ENCODE measurements around the gene CDKAL1. TPM values are rescaled to one million over a fixed set of nuclear protein-coding genes. Genes with fewer than 3 reads are reported as not detected.

The CDKAL1 gene
- total and polyA plus RNA-seq, 8 donors = 13.6 to 20.7 (median 17.5) TPM

GRCh38 chr6:20630136-20630535, 95.9 kb downstream of the CDKAL1 start:
- Histone ChIP-seq H3K27ac (no peak overlapping the region), H3K4me3 (no peak overlapping the region), H3K27me3 (no peaks in the 10 kb centered on the region), H3K9me3 (no peaks in the 10 kb centered on the region), H3K4me1 (no peaks in the 10 kb centered on the region), H3K36me3 (no peaks in the 10 kb centered on the region)
- intact Hi-C loops (cut with DNase I) = no loop called here
- TF ChIP-seq CTCF (IDR thresholded peaks at IDR 0.05) = no peak
- ATAC-seq (no peak), DNase-seq (no peak)

- ATAC-seq (peak; percentile 72), DNase-seq (no peak)
- H3K36me3 ChIP-seq = no peaks in the 10 kb centered on the region
- H3K9me3 ChIP-seq = no peaks in the 10 kb centered on the region
- TF ChIP-seq CTCF (IDR thresholded peaks at IDR 0.05) = no peak
- no peak overlapping the region for H3K4me3 ChIP-seq
- intact Hi-C loops (cut with DNase I) = no loop called here
- H3K4me1 ChIP-seq = no peaks in the 10 kb centered on the region
- H3K27ac ChIP-seq = no peak overlapping the region
- H3K27me3 ChIP-seq = no peaks in the 10 kb centered on the region
These were observed 96.6 kb downstream of the CDKAL1 start for GRCh38 chr6:20630617-20631548.

- Histone ChIP-seq H3K4me1 (no peaks in the 10 kb centered on the region), H3K4me3 (no peak overlapping the region), H3K9me3 (no peaks in the 10 kb centered on the region), H3K27me3 (no peaks in the 10 kb centered on the region), H3K27ac (no peak overlapping the region), H3K36me3 (no peaks in the 10 kb centered on the region)
- TF ChIP-seq CTCF (IDR thresholded peaks at IDR 0.05) = no peak
- intact Hi-C loops (cut with DNase I) = no loop called here
- DNase-seq (no peak), ATAC-seq (no peak)
These were observed 97.3 kb downstream of the CDKAL1 start for GRCh38 chr6:20631549-20631924.

GRCh38 chr6:20632696-20633095, 98.4 kb downstream of the CDKAL1 start:
- Histone ChIP-seq H3K9me3 (no peaks in the 10 kb centered on the region), H3K27ac (no peak overlapping the region), H3K4me1 (no peaks in the 10 kb centered on the region), H3K4me3 (no peak overlapping the region), H3K36me3 (no peaks in the 10 kb centered on the region), H3K27me3 (no peaks in the 10 kb centered on the region)
- TF ChIP-seq CTCF (IDR thresholded peaks at IDR 0.05) = no peak
- intact Hi-C loops (cut with DNase I) = no loop called here
- DNase-seq = no peak
- ATAC-seq = no peak

- no peak for TF ChIP-seq CTCF (IDR thresholded peaks at IDR 0.05)
- H3K36me3 ChIP-seq = no peaks in the 10 kb centered on the region
- no peaks in the 10 kb centered on the region for H3K4me1 ChIP-seq
- DNase-seq (no peak), ATAC-seq (no peak)
- no peak overlapping the region for H3K27ac ChIP-seq
- H3K4me3 ChIP-seq = no peak overlapping the region
- intact Hi-C loops (cut with DNase I) = no loop called here
- no peaks in the 10 kb centered on the region for H3K9me3 ChIP-seq
- no peaks in the 10 kb centered on the region for H3K27me3 ChIP-seq
These were observed 99.5 kb downstream of the CDKAL1 start for GRCh38 chr6:20633566-20634340.
